Activated CD4-positive, alpha-beta T cell treated with anti-CD3 and anti-CD28 coated beads, Interleukin-2, amount 50 U/mL, for 48 hours (primary cell): Measurements from ENCODE around the gene RNH1.

ENCODE experiments used
- DNase-seq, 2 experiments: peaks; one replicate each; pipeline ENCODE4 v3.0.0-alpha.2; 2020

The RNH1 gene

DNA sequence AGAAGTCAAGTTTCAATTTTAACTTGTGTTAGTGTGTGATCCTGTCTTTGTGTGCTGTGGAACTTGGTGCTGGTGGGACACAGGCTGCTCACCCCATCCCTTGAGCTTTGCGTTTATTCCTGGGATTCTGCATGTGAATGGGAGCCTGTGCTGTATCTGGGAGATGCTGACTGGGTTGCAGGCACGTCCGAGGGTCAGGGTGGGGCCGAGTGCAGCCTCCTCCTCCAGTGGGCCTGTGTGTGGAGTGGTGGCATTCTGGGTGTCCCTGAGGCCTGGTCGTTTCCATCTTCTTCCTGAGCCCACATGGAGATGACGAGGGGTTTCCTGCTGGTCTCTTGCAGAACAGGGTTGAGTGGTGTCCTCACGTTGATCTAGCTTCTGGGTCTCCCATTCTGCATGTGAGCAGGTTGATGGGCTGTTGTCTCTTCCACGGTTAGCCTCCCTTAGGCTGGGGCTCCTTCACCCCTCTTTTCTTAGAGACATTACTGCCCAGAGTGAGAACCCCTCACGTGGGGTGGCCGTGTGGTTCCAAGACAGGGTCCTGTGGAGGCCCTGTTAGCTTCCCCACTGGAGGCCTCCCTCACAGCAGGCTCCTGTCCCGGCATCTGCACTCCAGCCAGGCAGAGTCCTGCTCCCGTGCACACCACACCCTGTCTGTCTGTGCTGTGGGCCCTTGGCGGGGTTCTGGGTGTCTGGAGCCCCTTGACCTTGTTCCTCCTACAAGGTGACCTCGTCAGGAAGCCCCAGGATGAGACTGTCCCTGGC, 52.1 kb downstream of the RNH1 start:
- no peak for DNase-seq

GRCh38 chr11:454043-454442, 53.0 kb downstream of the RNH1 start:
- no peak for DNase-seq

GRCh38 chr11:453564-453963, 53.5 kb downstream of the RNH1 start:
- DNase-seq: no peak

GRCh38 chr11:452916-453527, 54.0 kb downstream of the RNH1 start:
- DNase-seq: no peak

DNA sequence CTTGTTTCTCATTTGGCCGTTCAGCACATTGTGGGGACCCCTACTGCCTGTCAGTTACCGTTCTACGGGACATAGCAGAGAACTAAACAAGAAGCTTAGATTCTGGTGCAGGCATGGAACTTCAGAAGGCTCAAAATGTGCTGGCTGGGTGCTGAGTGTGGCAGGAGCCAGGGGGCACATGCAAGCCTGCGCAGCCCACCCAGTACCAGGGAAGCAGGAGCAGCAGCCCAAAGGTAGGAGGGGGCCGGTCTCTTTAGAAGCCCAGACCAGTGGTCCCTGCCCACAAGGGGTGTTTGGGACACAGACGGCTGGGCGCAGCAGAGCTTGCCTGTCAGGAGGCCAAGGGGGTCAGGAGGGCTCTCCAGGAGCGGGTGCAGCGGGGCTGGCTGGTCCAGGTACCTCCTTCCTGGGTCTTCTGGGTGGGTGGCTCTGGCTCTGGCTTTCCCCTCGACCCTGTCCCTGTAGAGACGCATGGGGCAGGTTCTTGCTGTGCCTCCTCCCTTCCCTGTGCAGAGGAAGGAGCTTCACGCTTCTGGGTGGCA, 54.8 kb downstream of the RNH1 start:
- no peak for DNase-seq

DNA sequence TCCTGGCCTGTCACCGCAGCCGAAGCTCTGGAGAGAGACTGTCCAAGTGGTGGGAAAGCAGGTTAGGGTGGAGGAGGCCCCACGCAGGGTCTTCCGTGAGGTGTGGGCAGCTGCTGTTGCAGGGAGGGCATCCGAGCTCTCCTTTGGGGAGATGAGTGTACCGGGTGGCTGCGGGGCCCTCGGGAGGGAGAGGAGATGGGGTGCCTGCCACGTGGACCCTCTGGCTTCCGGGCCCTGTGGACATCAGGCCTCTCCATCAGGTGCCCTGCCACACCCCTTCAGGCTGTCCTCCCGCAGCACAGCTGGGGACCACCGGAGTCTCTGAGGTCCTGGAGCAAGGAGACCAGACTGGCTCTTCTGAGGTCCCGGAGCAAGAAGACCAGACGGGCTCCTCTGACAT, 55.3 kb downstream of the RNH1 start:
- no peak for DNase-seq

- DNase-seq: peak; percentile 65 to 72
Measured at GRCh38 chr11:450809-451451, 56.1 kb downstream of the RNH1 start.

DNA sequence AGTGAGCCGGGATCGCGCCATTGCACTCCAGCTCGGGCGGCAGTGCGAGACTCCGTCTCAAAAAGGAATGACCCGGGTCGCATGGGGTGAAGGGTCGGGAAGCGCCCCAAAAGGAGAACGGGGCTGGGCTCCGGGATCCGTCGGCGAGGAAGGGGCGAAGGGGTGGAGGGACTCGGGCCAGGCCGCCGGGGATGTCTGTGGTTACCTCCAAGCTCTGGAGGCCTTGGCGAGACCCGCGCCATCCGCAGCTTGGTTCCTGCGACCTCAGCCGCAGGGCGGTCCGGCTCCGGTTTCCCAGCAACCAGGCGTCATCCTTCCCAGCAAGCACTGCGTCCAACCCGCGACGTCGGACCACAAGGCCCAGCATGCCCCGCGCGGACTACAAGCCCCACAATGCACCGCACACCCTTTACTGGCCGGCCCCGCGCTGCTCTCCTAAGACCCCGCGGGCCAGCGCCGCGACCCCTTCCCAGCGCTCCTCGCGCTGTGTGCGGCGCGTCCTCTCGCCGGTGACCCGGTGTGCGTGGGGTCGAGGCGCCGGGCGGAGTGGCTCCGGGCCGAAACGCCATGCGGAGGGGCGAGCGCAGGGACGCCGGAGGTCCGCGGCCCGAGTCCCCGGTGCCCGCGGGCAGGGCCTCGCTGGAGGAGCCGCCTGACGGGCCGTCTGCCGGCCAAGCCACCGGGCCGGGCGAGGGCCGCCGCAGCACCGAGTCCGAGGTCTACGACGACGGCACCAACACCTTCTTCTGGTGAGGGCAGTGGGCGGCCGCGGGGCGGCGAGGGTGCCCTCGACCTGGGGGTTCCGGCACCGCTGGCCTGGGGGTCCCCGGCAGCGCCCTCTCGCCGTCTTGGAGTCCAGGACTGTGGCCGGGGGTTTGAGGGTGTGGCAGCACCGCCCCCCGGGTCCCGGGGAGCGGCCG, 56.9 kb downstream of the RNH1 start, which contains the start of gene PTDSS2:
TSS of gene PTDSS2 (plus strand) at position 391 of the 920 bp plus-strand sequence. CDS start at position 568, 177 bp downstream.
- peak; percentile 94 to 96 for DNase-seq

DNA sequence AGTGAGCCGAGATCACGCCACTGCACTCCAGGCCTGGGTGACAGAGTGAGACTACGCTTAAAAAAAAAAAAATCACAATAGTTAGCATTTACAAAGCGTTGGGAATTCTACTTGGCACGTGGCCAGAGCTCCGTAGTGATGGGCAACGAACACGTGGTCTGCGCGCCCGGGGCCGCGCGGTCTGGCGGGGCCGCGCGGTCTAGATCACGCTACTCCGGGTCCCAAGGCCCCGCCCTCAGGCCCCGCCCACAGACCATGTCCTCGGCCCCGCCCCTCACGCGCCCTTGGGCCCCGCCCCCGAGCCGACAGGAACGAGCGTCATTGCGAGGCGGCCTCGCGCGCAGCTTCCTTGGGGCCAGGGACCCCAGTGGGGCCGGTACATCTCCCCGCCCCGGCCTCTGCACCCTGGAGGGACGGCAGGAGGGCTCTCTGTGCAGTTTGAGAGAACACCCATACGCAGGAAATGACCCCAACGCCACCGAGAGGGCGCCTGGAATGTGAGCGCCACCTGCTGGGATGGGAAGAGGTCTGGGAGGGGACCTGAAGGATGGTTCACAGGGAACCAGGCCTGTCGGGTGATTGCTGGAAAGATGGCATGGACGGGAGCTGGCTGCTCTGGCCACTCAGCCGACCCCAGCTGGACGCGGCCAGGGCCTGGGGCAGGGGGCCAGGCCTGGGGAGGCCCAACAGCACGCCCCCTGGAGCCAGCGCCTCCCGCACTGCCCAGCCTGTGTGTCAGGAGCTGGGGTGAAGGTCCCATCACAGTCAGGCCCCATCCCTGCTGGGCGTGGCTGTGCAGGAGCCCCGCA, 58.9 kb downstream of the RNH1 start:
- peak; percentile 98 to 99 for DNase-seq

GRCh38 chr11:446891-447290, 60.2 kb downstream of the RNH1 start:
- DNase-seq: no peak

DNA sequence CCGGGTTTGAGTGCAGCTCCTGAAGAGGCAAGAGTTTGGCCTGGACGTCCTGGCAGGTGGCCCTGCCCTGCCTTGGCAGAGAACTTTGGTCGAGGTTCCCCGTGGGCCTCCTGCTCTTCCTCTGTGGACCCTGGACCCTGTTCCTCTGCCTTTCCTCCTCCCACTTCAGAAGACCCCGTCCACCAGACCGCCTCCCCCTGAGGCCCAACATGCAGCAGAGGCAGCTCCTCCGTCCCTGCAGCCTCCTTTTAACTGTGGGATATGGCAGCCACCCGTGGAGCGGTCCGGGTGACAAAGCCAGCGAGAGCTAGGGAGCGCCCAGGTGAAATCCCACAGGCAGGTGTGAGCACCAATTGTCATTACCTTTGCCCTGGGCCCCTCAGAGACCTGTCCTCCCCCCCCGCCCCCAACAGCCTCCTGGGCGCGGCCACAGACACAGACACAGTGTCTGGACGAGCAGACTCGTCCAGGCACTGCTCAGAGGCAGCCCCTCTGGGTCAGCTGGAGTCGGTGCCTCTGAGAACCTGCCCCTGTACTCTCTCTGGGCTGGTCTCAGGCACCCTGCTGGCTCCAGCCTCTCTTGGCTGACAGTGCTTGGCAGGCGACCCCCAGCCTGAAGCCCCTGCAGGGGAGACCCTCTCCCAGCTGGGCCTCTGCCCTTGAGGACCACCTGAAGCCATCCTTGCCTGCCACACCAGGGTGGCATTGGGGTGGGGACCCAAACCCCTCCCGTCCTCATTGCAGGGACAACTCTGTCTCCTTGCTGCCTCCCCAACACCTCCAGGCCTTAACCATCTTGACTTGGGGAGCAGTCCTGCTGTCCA, 61.1 kb downstream of the RNH1 start:
- no peak for DNase-seq
